MM.1S (cell line): Measurements from ENCODE around the gene ADAMTSL3.

ENCODE experiments used
- DNase-seq: peaks from one replicate; pipeline ENCODE4 v3.0.0-alpha.2; 2015
- H2AFZ ChIP-seq: fragments of 300-600 bp; sonication (generic); 2 replicates; pipeline ENCODE4 v1.6.0; 2016; ENCODE audit warnings: antibody characterized with exemption, low read length
- H3F3A ChIP-seq: fragments of 300-600 bp; sonication (generic); 2 replicates; pipeline ENCODE4 v1.6.1; 2016; ENCODE audit warnings: mild to moderate bottlenecking, antibody characterized with exemption, low read length, moderate library complexity, mixed read lengths; ENCODE audit not compliant: insufficient read depth
- H3K27ac ChIP-seq: fragments of 300-600 bp; sonication (generic); 2 replicates; pipeline ENCODE4 v1.5.1; 2016; ENCODE audit warnings: mild to moderate bottlenecking, low read length
- H3K27me3 ChIP-seq: fragments of 300-600 bp; sonication (generic); replicated peaks from 2 replicates; pipeline ENCODE4 v1.6.0; 2016; ENCODE audit warnings: low read length; ENCODE audit not compliant: insufficient read depth
- H3K36me3 ChIP-seq: fragments of 300-600 bp; sonication (generic); replicated peaks from 2 replicates; pipeline ENCODE4 v1.6.1; 2016; ENCODE audit warnings: mild to moderate bottlenecking, low read length, mixed read lengths; ENCODE audit not compliant: insufficient read depth
- H3K4me1 ChIP-seq: fragments of 300-600 bp; sonication (generic); 2 replicates; pipeline ENCODE4 v1.6.1; 2016; ENCODE audit warnings: low read length, mixed read lengths
- H3K4me2 ChIP-seq: fragments of 300-600 bp; sonication (generic); 2 replicates; pipeline ENCODE4 v1.6.0; 2016; ENCODE audit warnings: low read depth, low read length
- H3K4me3 ChIP-seq: fragments of 300-600 bp; sonication (generic); 2 replicates; pipeline ENCODE4 v1.5.1; 2016; ENCODE audit warnings: low read length, mixed read lengths
- H3K79me2 ChIP-seq: fragments of 300-600 bp; sonication (generic); 2 replicates; pipeline ENCODE4 v1.6.1; 2016; ENCODE audit warnings: mixed run types, low read length, mixed read lengths
- H3K9ac ChIP-seq: fragments of 300-600 bp; sonication (generic); 2 replicates; pipeline ENCODE4 v1.6.1; 2016; ENCODE audit warnings: low read length, mixed read lengths
- H3K9me2 ChIP-seq: fragments of 300-600 bp; sonication (generic); replicated peaks from 2 replicates; pipeline ENCODE4 v1.6.1; 2016; ENCODE audit warnings: mild to moderate bottlenecking, low read length, mixed read lengths; ENCODE audit not compliant: insufficient read depth
- H3K9me3 ChIP-seq: fragments of 300-600 bp; sonication (generic); replicated peaks from 2 replicates; pipeline ENCODE4 v1.6.1; 2016; ENCODE audit warnings: mild to moderate bottlenecking, low read length, mixed read lengths; ENCODE audit not compliant: insufficient read depth
- H4K20me1 ChIP-seq: fragments of 300-600 bp; sonication (generic); 2 replicates; pipeline ENCODE4 v1.6.1; 2016; ENCODE audit warnings: mild to moderate bottlenecking, low read length, moderate library complexity, mixed read lengths; ENCODE audit not compliant: insufficient read depth
- CTCF ChIP-seq: fragments of 300-600 bp; sonication (generic); IDR thresholded peaks from 2 replicates; pipeline ENCODE4 v1.5.1; 2016; ENCODE audit warnings: antibody characterized with exemption, low read length, mixed read lengths
- EZH2 ChIP-seq: fragments of 300-600 bp; sonication (generic); optimal IDR thresholded peaks from 2 replicates; pipeline ENCODE3; 2017; ENCODE audit warnings: low read depth, mild to moderate bottlenecking, antibody characterized with exemption, low read length, mixed read lengths
- EZH2phosphoT487 ChIP-seq: fragments of 300-600 bp; sonication (generic); IDR thresholded peaks from 2 replicates; pipeline ENCODE4 v1.6.1; 2018; ENCODE audit warnings: antibody characterized with exemption, low read length

Gene ADAMTSL3

GRCh38 chr15:83671603-83672002 lies 17.7 kb downstream of the ADAMTSL3 start:
- H3K4me2 ChIP-seq, result no peak overlapping the region
- no peaks in the 10 kb centered on the region for H3K9me2 ChIP-seq
- no peaks in the 10 kb centered on the region for H4K20me1 ChIP-seq
- H3K9ac ChIP-seq, result no peak overlapping the region
- no peak overlapping the region for H3K27ac ChIP-seq
- H3K4me3 ChIP-seq, result no peak overlapping the region
- H3K9me3 ChIP-seq, result no peaks in the 10 kb centered on the region
- DNase-seq, result no peak
- TF ChIP-seq EZH2 (no peak), CTCF (no peak), EZH2phosphoT487 (no peak)
- no peaks in the 10 kb centered on the region for H3K79me2 ChIP-seq
- H3K4me1 ChIP-seq, result no peaks in the 10 kb centered on the region
- no peaks in the 10 kb centered on the region for H3K36me3 ChIP-seq
- H3K27me3 ChIP-seq, result no peaks in the 10 kb centered on the region
- H2AFZ ChIP-seq, result no peak overlapping the region
- no peaks in the 10 kb centered on the region for H3F3A ChIP-seq

- Histone ChIP-seq H3K79me2 (no peaks in the 10 kb centered on the region), H3K4me1 (no peaks in the 10 kb centered on the region), H3K9ac (no peak overlapping the region), H3K9me3 (no peaks in the 10 kb centered on the region), H4K20me1 (no peaks in the 10 kb centered on the region), H3K9me2 (no peaks in the 10 kb centered on the region), H2AFZ (no peak overlapping the region), H3K36me3 (no peaks in the 10 kb centered on the region), H3F3A (no peaks in the 10 kb centered on the region), H3K4me3 (no peak overlapping the region), H3K27me3 (no peaks in the 10 kb centered on the region), H3K4me2 (no peak overlapping the region), H3K27ac (no peak overlapping the region)
- no peak for DNase-seq
- TF ChIP-seq EZH2 (no peak), EZH2phosphoT487 (no peak), CTCF (no peak)
Measured at GRCh38 chr15:83673385-83673784, 19.5 kb downstream of the ADAMTSL3 start.

GRCh38 chr15:83682476-83683088 lies 28.7 kb downstream of the ADAMTSL3 start:
- Histone ChIP-seq H3K9me2 (no peaks in the 10 kb centered on the region), H3K79me2 (no peaks in the 10 kb centered on the region), H3K27me3 (no peaks in the 10 kb centered on the region), H3K4me3 (no peak overlapping the region), H3K4me2 (no peak overlapping the region), H3K9me3 (no peaks in the 10 kb centered on the region), H2AFZ (no peak overlapping the region), H4K20me1 (no peaks in the 10 kb centered on the region), H3F3A (no peaks in the 10 kb centered on the region), H3K4me1 (no peaks in the 10 kb centered on the region), H3K27ac (no peak overlapping the region), H3K9ac (no peak overlapping the region), H3K36me3 (no peaks in the 10 kb centered on the region)
- no peak for TF ChIP-seq EZH2
- no peak for TF ChIP-seq CTCF
- no peak for TF ChIP-seq EZH2phosphoT487
- DNase-seq, result no peak
